CD4-positive, CD25-positive, alpha-beta regulatory T cell (primary cell): ENCODE results near the gene MON1A. TPM values are rescaled to one million over a fixed set of nuclear protein-coding genes. Genes with fewer than 3 reads are reported as not detected.
"Not testable (repeated sequence)": the region's sequence is repeated elsewhere in the genome, so short reads cannot be mapped to it uniquely, and the experiment has no call there.

Source experiments
- ATAC-seq, 2 donors: fragments of 150-1000 bp; cut with Tn5 transposase; one replicate each; pipeline ENCODE4 v1.10.0; 2021; ENCODE audit warnings: low read depth in 2 of 2, moderate number of reproducible peaks in 2 of 2, moderate library complexity in 1 of 2
- DNase-seq, 3 donors: peaks; one replicate each; pipeline versions ENCODE4 v3.0.0 to v3.0.0-alpha.2; 2012 to 2022; ENCODE audit warnings: mixed read lengths in 1 of 3
- H3K27ac ChIP-seq: one replicate; pipeline ENCODE4 v1.7.0; 2013; ENCODE audit warnings: mild to moderate bottlenecking, low read length; ENCODE audit not compliant: insufficient read depth, poor library complexity, severe bottlenecking
- H3K27me3 ChIP-seq: one replicate; pipeline ENCODE4 v1.7.0; 2013; ENCODE audit warnings: low read length; ENCODE audit not compliant: control insufficient read depth, insufficient read depth
- H3K36me3 ChIP-seq: one replicate; pipeline ENCODE4 v1.7.0; 2013; ENCODE audit warnings: mild to moderate bottlenecking, low read length, moderate library complexity; ENCODE audit not compliant: control insufficient read depth, insufficient read depth
- H3K4me1 ChIP-seq: 2 replicates; pipeline ENCODE4 v1.7.0; 2013; ENCODE audit warnings: mild to moderate bottlenecking, low read length; ENCODE audit not compliant: insufficient read depth, control insufficient read depth, poor library complexity, severe bottlenecking
- H3K4me3 ChIP-seq: one replicate; pipeline ENCODE4 v1.7.0; 2013; ENCODE audit warnings: low read depth, mild to moderate bottlenecking, low read length, moderate library complexity
- H3K9me3 ChIP-seq, 2 experiments: 1 replicate in 1 of 2; 2 replicates in 1 of 2; pipeline ENCODE4 v1.7.0; 2013; ENCODE audit warnings: low read length in 2 of 2, mild to moderate bottlenecking in 1 of 2, moderate library complexity in 1 of 2; ENCODE audit not compliant: control insufficient read depth in 2 of 2
- H3K27ac Mint-ChIP-seq, 3 donors: one replicate each; pipeline ENCODE4 v1.8.0; 2020 to 2022; ENCODE audit warnings: mild to moderate bottlenecking in 3 of 3, mixed read lengths in 3 of 3, moderate library complexity in 2 of 3
- H3K27me3 Mint-ChIP-seq: one replicate; pipeline ENCODE4 v1.8.0; 2022; ENCODE audit warnings: mild to moderate bottlenecking, mixed read lengths
- H3K36me3 Mint-ChIP-seq: one replicate; pipeline ENCODE4 v1.8.0; 2020; ENCODE audit warnings: mixed read lengths
- H3K4me1 Mint-ChIP-seq, 4 donors: one replicate each; pipeline ENCODE4 v1.8.0; 2020 to 2022; ENCODE audit warnings: mixed read lengths in 4 of 4, mild to moderate bottlenecking in 1 of 4
- H3K4me3 Mint-ChIP-seq, 4 donors: one replicate each; pipeline ENCODE4 v1.8.0; 2020 to 2022; ENCODE audit warnings: mild to moderate bottlenecking in 4 of 4, mixed read lengths in 4 of 4, moderate library complexity in 3 of 4
- H3K9me3 Mint-ChIP-seq, 7 donors: one replicate each; pipeline ENCODE4 v1.8.0; 2020 to 2022; ENCODE audit warnings: mixed read lengths in 7 of 7, mild to moderate bottlenecking in 3 of 7, moderate library complexity in 2 of 7
- polyA plus RNA-seq, 4 donors: library from polyadenylated mRNA; unstranded; fragments of 300-500 nt; fragmentation: Illumina TruSeq; gene quantifications; one replicate each; pipeline ENCODE4 v1.2.3, GENCODE V29; 2021
- total RNA-seq: library from RNA; stranded (reverse); gene quantifications from one replicate; pipeline ENCODE4 v1.2.3, GENCODE V29; 2022

MON1A gene
- total and polyA plus RNA-seq, 5 donors from 2014 or later, result 4.7 to 20.1 (median 19.2) TPM

DNA sequence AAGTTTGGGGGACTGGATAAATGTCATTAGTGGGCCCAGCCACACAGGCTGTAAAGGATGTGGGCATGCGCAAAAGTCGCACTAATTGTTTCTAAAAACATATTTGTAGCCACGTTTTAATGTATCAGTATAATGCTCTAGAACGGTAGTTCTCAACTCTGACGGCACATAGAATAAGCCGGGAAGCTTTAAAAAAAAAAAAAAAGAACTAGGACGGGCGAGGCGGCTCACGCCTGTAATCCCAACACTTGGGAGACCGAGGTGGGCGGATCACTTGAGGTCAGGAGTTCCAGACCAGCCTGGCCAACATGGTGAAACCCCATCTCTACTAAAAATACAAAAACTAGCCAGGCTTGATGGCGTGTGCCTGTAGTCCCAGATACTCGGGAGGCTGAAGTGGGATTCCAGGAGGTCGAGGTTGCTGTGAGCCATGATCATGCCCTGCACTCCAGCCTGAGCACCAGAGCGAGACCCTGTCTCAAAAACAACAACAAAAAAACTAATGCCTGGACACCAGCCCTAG lies 618 bp upstream of the MON1A start:
- ATAC-seq (no peak), DNase-seq (no peak)
- Histone ChIP-seq H3K9me3 (no peaks in the 10 kb centered on the region), H3K27me3 (no peaks in the 10 kb centered on the region), H3K4me1 (peaks cover 12% of the 10 kb centered on the region), H3K27ac (peak overlapping the region; percentile 89), H3K36me3 (no peaks in the 10 kb centered on the region), H3K4me3 (peak overlapping the region; percentile 77)
- Mint-ChIP-seq H3K9me3 (no peaks in the 10 kb centered on the region), H3K4me3 (peak overlapping the region; percentile 85 to 93 (median 88)), H3K27me3 (no peaks in the 10 kb centered on the region), H3K36me3 (peaks cover 6% of the 10 kb centered on the region), H3K27ac (peak overlapping the region; percentile 52 to 91 (median 84)), H3K4me1 (peaks cover 0 to 37% (median 18%) of the 10 kb centered on the region in 4 donors)

GRCh38 chr3:49928481-49929017 lies 1.1 kb downstream of the MON1A start:
- Mint-ChIP-seq H3K27ac (peak overlapping the region in 1 of 3 donors; percentile 91), H3K4me3 (peak overlapping the region; percentile 85 to 93 (median 88)), H3K36me3 (peaks cover 6% of the 10 kb centered on the region), H3K9me3 (no peaks in the 10 kb centered on the region), H3K4me1 (peaks cover 0 to 41% (median 18%) of the 10 kb centered on the region in 4 donors), H3K27me3 (no peaks in the 10 kb centered on the region)
- no peak for ATAC-seq
- DNase-seq, result peak in 1 of 3 donors; percentile 17
- H3K9me3 ChIP-seq, result no peaks in the 10 kb centered on the region
- H3K36me3 ChIP-seq, result no peaks in the 10 kb centered on the region
- H3K27ac ChIP-seq, result no peak overlapping the region
- H3K27me3 ChIP-seq, result no peaks in the 10 kb centered on the region
- H3K4me1 ChIP-seq, result peaks cover 12% of the 10 kb centered on the region
- no peak overlapping the region for H3K4me3 ChIP-seq

DNA sequence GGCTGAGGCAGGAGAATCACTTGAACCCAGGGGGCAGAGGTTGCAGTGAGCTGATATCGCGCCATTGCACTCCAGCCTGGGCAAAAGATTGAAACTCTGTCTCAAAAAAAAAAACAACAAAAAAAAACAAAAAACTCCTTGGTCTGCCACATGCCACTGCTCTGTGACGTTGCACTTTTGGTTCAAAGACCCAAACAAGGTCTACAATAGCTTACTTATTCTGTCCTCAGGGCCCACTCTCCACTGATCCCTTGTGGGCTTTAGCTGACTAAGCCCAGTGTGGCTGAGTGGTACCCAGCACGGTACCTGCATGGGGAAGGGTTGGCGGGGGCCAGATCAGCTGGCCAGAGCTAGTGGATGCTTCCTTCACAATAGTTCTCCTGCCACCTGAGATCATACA lies 1.8 kb downstream of the MON1A start:
- H3K27ac Mint-ChIP-seq, result peak overlapping the region in 1 of 3 donors; percentile 20
- H3K9me3 Mint-ChIP-seq, result no peaks in the 10 kb centered on the region
- H3K27me3 Mint-ChIP-seq, result no peaks in the 10 kb centered on the region
- H3K4me3 Mint-ChIP-seq, result peak overlapping the region in 3 of 4 donors; percentile 85 to 93 (median 86)
- H3K9me3 ChIP-seq, result no peaks in the 10 kb centered on the region
- no peaks in the 10 kb centered on the region for H3K27me3 ChIP-seq
- DNase-seq, result no peak
- peaks cover 12% of the 10 kb centered on the region for H3K4me1 ChIP-seq
- H3K27ac ChIP-seq, result no peak overlapping the region
- no peaks in the 10 kb centered on the region for H3K36me3 ChIP-seq
- H3K4me1 Mint-ChIP-seq, result peaks cover 0 to 41% (median 18%) of the 10 kb centered on the region in 4 donors
- no peak for ATAC-seq
- peaks cover 6% of the 10 kb centered on the region for H3K36me3 Mint-ChIP-seq
- H3K4me3 ChIP-seq, result no peak overlapping the region

- H3K4me1 Mint-ChIP-seq, result peaks cover 0 to 39% (median 17%) of the 10 kb centered on the region in 4 donors
- Histone ChIP-seq H3K27ac (no peak overlapping the region), H3K27me3 (no peaks in the 10 kb centered on the region), H3K36me3 (no peaks in the 10 kb centered on the region), H3K4me1 (peaks cover 12% of the 10 kb centered on the region), H3K4me3 (no peak overlapping the region), H3K9me3 (no peaks in the 10 kb centered on the region)
- H3K36me3 Mint-ChIP-seq, result peaks cover 6% of the 10 kb centered on the region
- H3K4me3 Mint-ChIP-seq, result peak overlapping the region in 1 of 4 donors; percentile 19
- peak overlapping the region in 1 of 3 donors; percentile 37 for H3K27ac Mint-ChIP-seq
- H3K9me3 Mint-ChIP-seq, result no peaks in the 10 kb centered on the region
- DNase-seq (no peak), ATAC-seq (no peak)
- no peaks in the 10 kb centered on the region for H3K27me3 Mint-ChIP-seq
These were observed 3.4 kb downstream of the MON1A start for GRCh38 chr3:49926117-49926728.

GRCh38 chr3:49925485-49925884 lies 4.1 kb downstream of the MON1A start:
- peaks cover 6% of the 10 kb centered on the region for H3K36me3 Mint-ChIP-seq
- Histone ChIP-seq H3K27ac (no peak overlapping the region), H3K4me1 (peaks cover 12% of the 10 kb centered on the region), H3K27me3 (no peaks in the 10 kb centered on the region), H3K9me3 (no peaks in the 10 kb centered on the region), H3K4me3 (no peak overlapping the region), H3K36me3 (no peaks in the 10 kb centered on the region)
- H3K9me3 Mint-ChIP-seq, result no peaks in the 10 kb centered on the region
- H3K27ac Mint-ChIP-seq, result peak overlapping the region in 1 of 3 donors; percentile 37
- H3K27me3 Mint-ChIP-seq, result no peaks in the 10 kb centered on the region
- DNase-seq (no peak), ATAC-seq (no peak)
- H3K4me1 Mint-ChIP-seq, result peaks cover 0 to 35% (median 15%) of the 10 kb centered on the region in 4 donors
- no peak overlapping the region for H3K4me3 Mint-ChIP-seq

- DNase-seq (no peak), ATAC-seq (no peak)
- H3K36me3 ChIP-seq, result no peaks in the 10 kb centered on the region
- peaks cover 6% of the 10 kb centered on the region for H3K36me3 Mint-ChIP-seq
- no peak overlapping the region for H3K4me3 Mint-ChIP-seq
- H3K9me3 Mint-ChIP-seq, result no peaks in the 10 kb centered on the region
- no peaks in the 10 kb centered on the region for H3K27me3 ChIP-seq
- no peak overlapping the region for H3K27ac Mint-ChIP-seq
- H3K4me3 ChIP-seq, result no peak overlapping the region
- no peaks in the 10 kb centered on the region for H3K9me3 ChIP-seq
- H3K4me1 ChIP-seq, result peaks cover 12% of the 10 kb centered on the region
- peaks cover 0 to 29% (median 9%) of the 10 kb centered on the region in 4 donors for H3K4me1 Mint-ChIP-seq
- no peak overlapping the region for H3K27ac ChIP-seq
- no peaks in the 10 kb centered on the region for H3K27me3 Mint-ChIP-seq
These were observed 4.9 kb downstream of the MON1A start for GRCh38 chr3:49924683-49925082.

GRCh38 chr3:49917806-49918590 lies 11.6 kb downstream of the MON1A start:
- H3K4me1 ChIP-seq, H3K4me1 Mint-ChIP-seq, H3K4me3 ChIP-seq, H3K27ac Mint-ChIP-seq, H3K27ac ChIP-seq, H3K36me3 Mint-ChIP-seq, DNase-seq, ATAC-seq, H3K36me3 ChIP-seq, H3K9me3 ChIP-seq, H3K4me3 Mint-ChIP-seq, H3K9me3 Mint-ChIP-seq, H3K27me3 ChIP-seq, H3K27me3 Mint-ChIP-seq: not testable (repeated sequence)
